Measurements from ENCODE around the gene NKAIN1. TPM values are rescaled to one million over a fixed set of nuclear protein-coding genes. Genes with fewer than 3 reads are reported as not detected.

NKAIN1 gene
- total RNA-seq, 1 experiment from 2014 or later: 1.1 TPM

DNA sequence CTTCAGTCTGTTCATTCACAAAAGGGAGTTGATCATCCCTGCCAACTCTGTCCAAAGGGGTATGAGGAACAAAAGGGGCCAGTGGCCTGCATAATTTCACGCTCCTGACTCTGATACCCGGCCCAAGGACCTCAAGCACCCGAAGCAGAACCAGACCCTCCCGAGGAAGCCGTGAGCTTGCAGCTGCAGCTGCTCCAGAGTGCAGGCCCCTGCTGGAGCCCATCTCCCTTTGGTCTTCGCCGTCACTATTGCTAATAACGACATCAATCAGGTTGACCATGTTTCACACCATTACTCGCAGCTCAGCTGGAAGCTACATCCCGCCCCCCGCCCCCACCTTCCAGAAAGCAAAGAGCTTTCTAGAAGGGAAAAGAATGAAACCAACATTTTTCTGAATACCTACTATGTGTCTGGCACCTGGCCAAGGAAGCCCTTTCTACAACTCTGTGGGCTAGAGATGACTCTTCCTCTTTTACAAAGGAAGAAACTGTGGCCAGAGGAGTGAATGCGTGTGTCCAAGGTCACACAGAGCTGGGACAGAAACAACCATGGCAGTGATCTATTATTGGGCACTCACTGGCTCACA lies 5.5 kb downstream of the NKAIN1 start:
- no peak overlapping the region for H3K4me2 ChIP-seq (ENCODE audit: low read length)
- no peaks in the 10 kb centered on the region for H3K9me3 ChIP-seq (ENCODE audit: control insufficient read depth in 1 of 2, insufficient read depth in 1 of 2, low read depth in 1 of 2, low read length in 2 of 2)
- ATAC-seq (no peak), DNase-seq (ENCODE audit: low read depth, low spot score) (no peak)
- peaks cover 14% of the 10 kb centered on the region for H3K27me3 ChIP-seq (ENCODE audit: insufficient read depth, low read length)
- ChIA-PET POLR2A (no interaction called here), RAD21 (ENCODE audit: low non-redundant PET in 1 of 2, low total read pairs in 2 of 2, uncharacterized antibody in 2 of 2, unreplicated experiment in 2 of 2) (no interaction called here), CTCF (no interaction called here)
- intact Hi-C loops (cut with micrococcal nuclease): no loop called here
- no peaks in the 10 kb centered on the region for H3K36me3 ChIP-seq (ENCODE audit: control insufficient read depth in 1 of 2, insufficient read depth in 2 of 2, low read length in 2 of 2)
- TF ChIP-seq JUND (IDR thresholded peaks at IDR 0.05) (no peak), SRF (IDR thresholded peaks at IDR 0.05; ENCODE audit: low read depth) (no peak), CBX3 (IDR thresholded peaks at IDR 0.05; ENCODE audit: low read depth) (no peak), RAD21 (IDR thresholded peaks at IDR 0.05; ENCODE audit: low read depth) (no peak), SP1 (IDR thresholded peaks at IDR 0.05; ENCODE audit: low read depth) (no peak), FOSL1 (IDR thresholded peaks at IDR 0.05; ENCODE audit: low read depth) (no peak), TCF7L2 (IDR thresholded peaks at IDR 0.05; ENCODE audit: borderline replicate concordance, extremely low read depth, insufficient read depth, insufficient read length) (no peak), YY1 (IDR thresholded peaks at IDR 0.05; ENCODE audit: extremely low read depth, insufficient replicate concordance, low read depth, low read length) (no peak), ATF3 (IDR thresholded peaks at IDR 0.05) (no peak), ZNF274 (IDR thresholded peaks at IDR 0.05; ENCODE audit: low read depth, low read length) (no peak)
- TF ChIP-seq, protein P1, sequence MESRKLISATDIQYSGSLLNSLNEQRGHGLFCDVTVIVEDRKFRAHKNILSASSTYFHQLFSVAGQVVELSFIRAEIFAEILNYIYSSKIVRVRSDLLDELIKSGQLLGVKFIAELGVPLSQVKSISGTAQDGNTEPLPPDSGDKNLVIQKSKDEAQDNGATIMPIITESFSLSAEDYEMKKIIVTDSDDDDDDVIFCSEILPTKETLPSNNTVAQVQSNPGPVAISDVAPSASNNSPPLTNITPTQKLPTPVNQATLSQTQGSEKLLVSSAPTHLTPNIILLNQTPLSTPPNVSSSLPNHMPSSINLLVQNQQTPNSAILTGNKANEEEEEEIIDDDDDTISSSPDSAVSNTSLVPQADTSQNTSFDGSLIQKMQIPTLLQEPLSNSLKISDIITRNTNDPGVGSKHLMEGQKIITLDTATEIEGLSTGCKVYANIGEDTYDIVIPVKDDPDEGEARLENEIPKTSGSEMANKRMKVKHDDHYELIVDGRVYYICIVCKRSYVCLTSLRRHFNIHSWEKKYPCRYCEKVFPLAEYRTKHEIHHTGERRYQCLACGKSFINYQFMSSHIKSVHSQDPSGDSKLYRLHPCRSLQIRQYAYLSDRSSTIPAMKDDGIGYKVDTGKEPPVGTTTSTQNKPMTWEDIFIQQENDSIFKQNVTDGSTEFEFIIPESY (IDR thresholded peaks at IDR 0.05; ENCODE audit: extremely low read depth, insufficient replicate concordance, low read length): no peak
- TF ChIP-seq, protein P2, sequence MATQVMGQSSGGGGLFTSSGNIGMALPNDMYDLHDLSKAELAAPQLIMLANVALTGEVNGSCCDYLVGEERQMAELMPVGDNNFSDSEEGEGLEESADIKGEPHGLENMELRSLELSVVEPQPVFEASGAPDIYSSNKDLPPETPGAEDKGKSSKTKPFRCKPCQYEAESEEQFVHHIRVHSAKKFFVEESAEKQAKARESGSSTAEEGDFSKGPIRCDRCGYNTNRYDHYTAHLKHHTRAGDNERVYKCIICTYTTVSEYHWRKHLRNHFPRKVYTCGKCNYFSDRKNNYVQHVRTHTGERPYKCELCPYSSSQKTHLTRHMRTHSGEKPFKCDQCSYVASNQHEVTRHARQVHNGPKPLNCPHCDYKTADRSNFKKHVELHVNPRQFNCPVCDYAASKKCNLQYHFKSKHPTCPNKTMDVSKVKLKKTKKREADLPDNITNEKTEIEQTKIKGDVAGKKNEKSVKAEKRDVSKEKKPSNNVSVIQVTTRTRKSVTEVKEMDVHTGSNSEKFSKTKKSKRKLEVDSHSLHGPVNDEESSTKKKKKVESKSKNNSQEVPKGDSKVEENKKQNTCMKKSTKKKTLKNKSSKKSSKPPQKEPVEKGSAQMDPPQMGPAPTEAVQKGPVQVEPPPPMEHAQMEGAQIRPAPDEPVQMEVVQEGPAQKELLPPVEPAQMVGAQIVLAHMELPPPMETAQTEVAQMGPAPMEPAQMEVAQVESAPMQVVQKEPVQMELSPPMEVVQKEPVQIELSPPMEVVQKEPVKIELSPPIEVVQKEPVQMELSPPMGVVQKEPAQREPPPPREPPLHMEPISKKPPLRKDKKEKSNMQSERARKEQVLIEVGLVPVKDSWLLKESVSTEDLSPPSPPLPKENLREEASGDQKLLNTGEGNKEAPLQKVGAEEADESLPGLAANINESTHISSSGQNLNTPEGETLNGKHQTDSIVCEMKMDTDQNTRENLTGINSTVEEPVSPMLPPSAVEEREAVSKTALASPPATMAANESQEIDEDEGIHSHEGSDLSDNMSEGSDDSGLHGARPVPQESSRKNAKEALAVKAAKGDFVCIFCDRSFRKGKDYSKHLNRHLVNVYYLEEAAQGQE (IDR thresholded peaks at IDR 0.05; ENCODE audit: low read depth): no peak
- TF ChIP-seq, protein P3, sequence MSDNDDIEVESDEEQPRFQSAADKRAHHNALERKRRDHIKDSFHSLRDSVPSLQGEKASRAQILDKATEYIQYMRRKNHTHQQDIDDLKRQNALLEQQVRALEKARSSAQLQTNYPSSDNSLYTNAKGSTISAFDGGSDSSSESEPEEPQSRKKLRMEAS (IDR thresholded peaks at IDR 0.05): no peak
- TF ChIP-seq, protein P4, sequence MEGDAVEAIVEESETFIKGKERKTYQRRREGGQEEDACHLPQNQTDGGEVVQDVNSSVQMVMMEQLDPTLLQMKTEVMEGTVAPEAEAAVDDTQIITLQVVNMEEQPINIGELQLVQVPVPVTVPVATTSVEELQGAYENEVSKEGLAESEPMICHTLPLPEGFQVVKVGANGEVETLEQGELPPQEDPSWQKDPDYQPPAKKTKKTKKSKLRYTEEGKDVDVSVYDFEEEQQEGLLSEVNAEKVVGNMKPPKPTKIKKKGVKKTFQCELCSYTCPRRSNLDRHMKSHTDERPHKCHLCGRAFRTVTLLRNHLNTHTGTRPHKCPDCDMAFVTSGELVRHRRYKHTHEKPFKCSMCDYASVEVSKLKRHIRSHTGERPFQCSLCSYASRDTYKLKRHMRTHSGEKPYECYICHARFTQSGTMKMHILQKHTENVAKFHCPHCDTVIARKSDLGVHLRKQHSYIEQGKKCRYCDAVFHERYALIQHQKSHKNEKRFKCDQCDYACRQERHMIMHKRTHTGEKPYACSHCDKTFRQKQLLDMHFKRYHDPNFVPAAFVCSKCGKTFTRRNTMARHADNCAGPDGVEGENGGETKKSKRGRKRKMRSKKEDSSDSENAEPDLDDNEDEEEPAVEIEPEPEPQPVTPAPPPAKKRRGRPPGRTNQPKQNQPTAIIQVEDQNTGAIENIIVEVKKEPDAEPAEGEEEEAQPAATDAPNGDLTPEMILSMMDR (IDR thresholded peaks at IDR 0.05 in 2 of 3, conservative IDR thresholded peaks at IDR 0.05 in 1 of 3; ENCODE audit: borderline replicate concordance in 1 of 3, insufficient read depth in 1 of 3, low read depth in 2 of 3, low read length in 2 of 3): no peak
- H3K9ac ChIP-seq (ENCODE audit: low read length): no peak overlapping the region
- H3K9me2 ChIP-seq (ENCODE audit: insufficient read depth): no peaks in the 10 kb centered on the region
- no TSS peak for BruUV-seq (replicated peaks)
- no peak overlapping the region for H3K4me3 ChIP-seq (replicated peaks in 1 of 2; ENCODE audit: low read depth in 1 of 2, low read length in 2 of 2)
- H3K4me1 ChIP-seq (ENCODE audit: control insufficient read depth in 1 of 2, insufficient read depth in 2 of 2, low read length in 2 of 2): no peaks in the 10 kb centered on the region
- H2AFZ ChIP-seq (ENCODE audit: low read depth, low read length, poor library complexity, severe bottlenecking): no peak overlapping the region
- H3K27ac ChIP-seq (ENCODE audit: low read depth, low read length): no peak overlapping the region
- no peaks in the 10 kb centered on the region for H3K79me2 ChIP-seq (ENCODE audit: insufficient read depth, low read length)
- no peaks in the 10 kb centered on the region for H4K20me1 ChIP-seq (ENCODE audit: insufficient read depth)
